Body of pancreas (tissue), 4 donors: Measurements from ENCODE around the gene DDX1. TPM values are rescaled to one million over a fixed set of nuclear protein-coding genes. Genes with fewer than 3 reads are reported as not detected.

ENCODE experiments used
- ATAC-seq: fragments of 150-250 bp; one replicate; pipeline ENCODE4 v1.9.1; 2016
- DNase-seq, 4 donors: peaks; one replicate each; pipeline ENCODE4 v3.0.0-alpha.2; 2019
- H3K27ac ChIP-seq, 4 donors: fragments of 200-600 bp; sonication (generic); 1 replicate in 3 of 4; 2 replicates in 1 of 4; pipeline versions ENCODE4 v1.5.1 to v1.6.1; 2016 to 2019; ENCODE audit warnings: mild to moderate bottlenecking in 1 of 4, mixed read lengths in 1 of 4, moderate library complexity in 1 of 4
- H3K27me3 ChIP-seq, 2 donors: fragments of 200-600 bp; sonication (generic); one replicate each; pipeline ENCODE4 v1.6.0; 2016; ENCODE audit warnings: mild to moderate bottlenecking in 1 of 2
- H3K36me3 ChIP-seq, 2 donors: fragments of 200-600 bp; sonication (generic); replicated peaks in 1 of 2; 2 replicates each; pipeline ENCODE4 v1.5.1; 2016; ENCODE audit warnings: low read depth in 2 of 2; ENCODE audit not compliant: insufficient read depth in 1 of 2
- H3K4me1 ChIP-seq: fragments of 200-600 bp; sonication (generic); one replicate; pipeline ENCODE4 v1.6.0; 2016
- H3K4me3 ChIP-seq, 2 donors: fragments of 200-600 bp; sonication (generic); 1 replicate in 1 of 2; 2 replicates in 1 of 2; pipeline ENCODE4 v1.5.1; 2016 to 2019
- H3K9me3 ChIP-seq, 3 donors: fragments of 200-600 bp; sonication (generic); 1 replicate in 2 of 3; 2 replicates in 1 of 3; pipeline ENCODE4 v1.5.1; 2016
- POLR2A ChIP-seq, 3 donors: fragments of 450-650 bp; IDR thresholded peaks; one replicate each; pipeline ENCODE4 v1.6.1; 2016; ENCODE audit warnings: antibody characterized with exemption in 3 of 3, mild to moderate bottlenecking in 2 of 3
- WGBS, 2 donors: methylation state at CpG; one replicate each; pipeline ENCODE4 v1.1.5; 2017; 5-methylcytosine and 5-hydroxymethylcytosine counted together
- intact Hi-C: fragments of 100-400 bp; cut with DNase I; formaldehyde crosslinking; loops from one replicate; pipeline ENCODE4 v1.15.1; 2023
- total RNA-seq, 2 donors: library from RNA; depleted of rRNA; stranded (reverse); fragments of >200 nt; gene quantifications; one replicate each; pipeline ENCODE4 v1.1.0, GENCODE V29; 2016
- TF ChIP-seq, protein P1 (sequence below), 7 experiments: fragments of 450-650 bp in 4 of 7; fragments of 200-600 bp in 3 of 7; sonication (generic) in 3 of 7; IDR thresholded peaks; one replicate each; pipeline ENCODE4 v1.5.1; 2016 to 2019; ENCODE audit warnings: antibody characterized with exemption in 7 of 7

The DDX1 gene
- total RNA-seq, 2 donors from 2014 or later, result 35.3 to 61.3 TPM

DNA sequence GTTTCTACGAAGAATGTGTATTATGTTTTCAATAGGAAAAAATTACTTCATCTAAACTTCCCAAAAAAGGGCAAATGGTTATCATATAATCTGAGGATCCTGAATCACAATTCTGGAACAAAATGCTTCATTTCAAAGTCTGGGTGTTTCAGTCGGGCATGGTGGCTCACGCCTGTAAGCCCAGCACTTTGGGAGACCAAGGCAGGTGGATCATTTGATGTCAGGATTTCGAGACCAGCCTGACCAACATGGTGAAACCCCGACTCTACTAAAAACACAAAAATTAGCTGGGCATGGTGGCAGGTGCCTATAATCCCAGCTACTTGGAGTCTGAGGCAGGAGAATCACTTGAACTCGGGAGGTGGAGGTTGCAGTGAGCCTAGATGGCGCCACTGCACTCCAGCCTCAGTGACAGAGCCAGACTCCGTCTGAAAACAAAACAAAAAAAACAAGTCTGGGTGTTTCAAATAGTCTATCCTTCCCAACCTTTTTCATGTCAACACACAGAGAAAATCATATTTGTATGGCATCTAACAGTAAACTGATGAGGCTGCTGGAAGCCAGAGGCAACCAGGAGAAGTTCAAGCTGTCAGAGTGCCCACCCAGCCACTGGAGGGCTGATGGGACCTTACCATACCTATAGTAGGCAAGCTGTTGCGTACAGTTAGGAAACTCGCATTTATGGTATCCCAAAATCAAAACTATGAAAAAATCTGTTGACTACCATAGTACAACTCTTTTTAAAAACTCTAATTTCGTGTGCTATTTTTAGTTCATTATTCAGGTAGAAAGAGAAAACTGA lies 45.2 kb upstream of the DDX1 start:
- intact Hi-C loops, result no loop called here
- DNase-seq (no peak), ATAC-seq (no peak)
- Histone ChIP-seq H3K9me3 (no peaks in the 10 kb centered on the region), H3K4me1 (peaks cover 5% of the 10 kb centered on the region), H3K27me3 (no peaks in the 10 kb centered on the region), H3K27ac (no peak overlapping the region), H3K4me3 (no peak overlapping the region), H3K36me3 (no peaks in the 10 kb centered on the region)
- TF ChIP-seq, protein P1, sequence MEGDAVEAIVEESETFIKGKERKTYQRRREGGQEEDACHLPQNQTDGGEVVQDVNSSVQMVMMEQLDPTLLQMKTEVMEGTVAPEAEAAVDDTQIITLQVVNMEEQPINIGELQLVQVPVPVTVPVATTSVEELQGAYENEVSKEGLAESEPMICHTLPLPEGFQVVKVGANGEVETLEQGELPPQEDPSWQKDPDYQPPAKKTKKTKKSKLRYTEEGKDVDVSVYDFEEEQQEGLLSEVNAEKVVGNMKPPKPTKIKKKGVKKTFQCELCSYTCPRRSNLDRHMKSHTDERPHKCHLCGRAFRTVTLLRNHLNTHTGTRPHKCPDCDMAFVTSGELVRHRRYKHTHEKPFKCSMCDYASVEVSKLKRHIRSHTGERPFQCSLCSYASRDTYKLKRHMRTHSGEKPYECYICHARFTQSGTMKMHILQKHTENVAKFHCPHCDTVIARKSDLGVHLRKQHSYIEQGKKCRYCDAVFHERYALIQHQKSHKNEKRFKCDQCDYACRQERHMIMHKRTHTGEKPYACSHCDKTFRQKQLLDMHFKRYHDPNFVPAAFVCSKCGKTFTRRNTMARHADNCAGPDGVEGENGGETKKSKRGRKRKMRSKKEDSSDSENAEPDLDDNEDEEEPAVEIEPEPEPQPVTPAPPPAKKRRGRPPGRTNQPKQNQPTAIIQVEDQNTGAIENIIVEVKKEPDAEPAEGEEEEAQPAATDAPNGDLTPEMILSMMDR (IDR thresholded peaks at IDR 0.05), result no peak
- no peak for TF ChIP-seq POLR2A (IDR thresholded peaks at IDR 0.05)
- 88 to 90% methylated on average over 11 of the region's 11 CpGs for WGBS, 2 donors

DNA sequence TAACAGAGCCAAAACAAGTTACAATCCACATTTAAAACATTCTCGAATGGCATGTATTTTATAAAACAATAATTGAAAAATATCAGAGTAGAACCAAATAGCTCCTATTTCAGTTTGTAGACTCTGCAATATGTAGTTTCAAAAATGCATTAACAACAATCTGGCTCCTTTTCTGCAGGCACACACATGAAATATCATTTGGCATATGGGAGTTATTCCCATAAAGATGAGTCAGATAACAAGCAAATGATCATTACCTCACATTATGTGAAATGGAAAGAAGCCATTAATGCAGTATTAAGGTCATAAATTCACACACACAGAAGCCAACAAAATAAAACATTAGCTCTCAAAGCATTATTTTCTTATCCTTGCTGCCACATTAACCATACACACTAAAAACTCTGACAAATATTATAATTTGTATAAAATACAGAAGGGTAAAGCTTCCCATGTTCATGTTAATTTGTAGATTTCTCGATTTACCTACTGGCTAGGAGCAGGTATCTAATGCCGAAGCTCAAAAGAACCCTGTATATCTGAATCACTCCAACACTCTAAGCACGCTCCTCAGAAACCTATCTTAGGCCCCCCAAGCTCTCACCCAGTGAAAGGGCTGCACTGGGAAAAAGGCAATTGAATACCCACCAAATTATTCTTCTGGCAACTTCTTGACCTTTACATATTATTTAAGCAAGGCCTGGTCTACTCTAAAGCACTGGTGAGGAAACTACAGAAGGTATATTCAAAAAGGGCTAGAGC lies 44.4 kb upstream of the DDX1 start:
- H3K4me3 ChIP-seq, result no peak overlapping the region
- H3K27me3 ChIP-seq, result no peaks in the 10 kb centered on the region
- intact Hi-C loops, result no loop called here
- 93 to 95% methylated on average over 4 of the region's 4 CpGs for WGBS, 2 donors
- DNase-seq (no peak), ATAC-seq (no peak)
- peaks cover 0 to 1% of the 10 kb centered on the region in 2 donors for H3K36me3 ChIP-seq
- TF ChIP-seq, protein P1 (IDR thresholded peaks at IDR 0.05), result no peak
- TF ChIP-seq POLR2A (IDR thresholded peaks at IDR 0.05), result no peak
- H3K9me3 ChIP-seq, result no peaks in the 10 kb centered on the region
- peaks cover 5% of the 10 kb centered on the region for H3K4me1 ChIP-seq
- H3K27ac ChIP-seq, result no peak overlapping the region

GRCh38 chr2:15548974-15549373 lies 42.7 kb upstream of the DDX1 start:
- Histone ChIP-seq H3K27me3 (no peaks in the 10 kb centered on the region), H3K9me3 (no peaks in the 10 kb centered on the region), H3K27ac (no peak overlapping the region), H3K4me1 (no peaks in the 10 kb centered on the region), H3K36me3 (peaks cover 0 to 1% of the 10 kb centered on the region in 2 donors), H3K4me3 (no peak overlapping the region)
- intact Hi-C loops, result no loop called here
- WGBS, 2 donors, result 97 to 98% methylated on average over 2 of the region's 2 CpGs
- TF ChIP-seq POLR2A (IDR thresholded peaks at IDR 0.05), result no peak
- TF ChIP-seq, protein P1 (IDR thresholded peaks at IDR 0.05), result no peak
- ATAC-seq, result no peak
- DNase-seq, result no peak

- Histone ChIP-seq H3K27ac (no peak overlapping the region), H3K36me3 (peaks cover 0 to 1% of the 10 kb centered on the region in 2 donors), H3K4me3 (no peak overlapping the region), H3K4me1 (peaks cover 8% of the 10 kb centered on the region), H3K9me3 (no peaks in the 10 kb centered on the region), H3K27me3 (no peaks in the 10 kb centered on the region)
- intact Hi-C loops, result no loop called here
- 82 to 83% methylated on average over 1 of the region's 1 CpG for WGBS, 2 donors
- DNase-seq (no peak), ATAC-seq (no peak)
- no peak for TF ChIP-seq POLR2A (IDR thresholded peaks at IDR 0.05)
- TF ChIP-seq, protein P1 (IDR thresholded peaks at IDR 0.05), result no peak
These were observed 38.1 kb upstream of the DDX1 start for GRCh38 chr2:15553519-15553918.
